HG03060 (cell line): ENCODE data around the gene GPR176.
"Not testable (repeated sequence)": the region's sequence is repeated elsewhere in the genome, so short reads cannot be mapped to it uniquely, and the experiment has no call there.

ENCODE experiments used
- ATAC-seq: cut with Tn5 transposase; IDR thresholded peaks from one replicate; pipeline ENCODE4 v1.9.1; 2021; ENCODE audit warnings: low read depth, moderate number of reproducible peaks; ENCODE audit not compliant: unreplicated experiment

The GPR176 gene

GRCh38 chr15:39817892-39818291 is 102.2 kb downstream of the GPR176 start:
- no peak for ATAC-seq

GRCh38 chr15:39814489-39814888 is 105.6 kb downstream of the GPR176 start:
- ATAC-seq = no peak

GRCh38 chr15:39812651-39813050 is 107.4 kb downstream of the GPR176 start:
- not testable (repeated sequence) for ATAC-seq

GRCh38 chr15:39808909-39809308 is 111.2 kb downstream of the GPR176 start:
- no peak for ATAC-seq

GRCh38 chr15:39807791-39808190 is 112.3 kb downstream of the GPR176 start:
- ATAC-seq = no peak

GRCh38 chr15:39804026-39804425 is 116.0 kb downstream of the GPR176 start:
- no peak for ATAC-seq

- no peak for ATAC-seq
These were observed 117.0 kb downstream of the GPR176 start for GRCh38 chr15:39803016-39803415.

- ATAC-seq = no peak
These were observed 118.3 kb downstream of the GPR176 start for GRCh38 chr15:39801641-39802309.

GRCh38 chr15:39799552-39800011 is 120.5 kb downstream of the GPR176 start:
- no peak for ATAC-seq

GRCh38 chr15:39798382-39798781 is 121.7 kb downstream of the GPR176 start:
- ATAC-seq = no peak

- ATAC-seq = no peak
These were observed 122.7 kb downstream of the GPR176 start for GRCh38 chr15:39797407-39797806.

GRCh38 chr15:39796601-39797000 is 123.5 kb downstream of the GPR176 start:
- ATAC-seq = no peak

GRCh38 chr15:39795486-39795885 is 124.6 kb downstream of the GPR176 start:
- no peak for ATAC-seq

GRCh38 chr15:39794954-39795353 is 125.1 kb downstream of the GPR176 start:
- no peak for ATAC-seq

- no peak for ATAC-seq
These were observed 126.1 kb downstream of the GPR176 start for GRCh38 chr15:39793923-39794322.

- no peak for ATAC-seq
These were observed 127.2 kb downstream of the GPR176 start for GRCh38 chr15:39792844-39793335.

- ATAC-seq = no peak
These were observed 127.8 kb downstream of the GPR176 start for GRCh38 chr15:39792025-39792843.

- no peak for ATAC-seq
These were observed 130.3 kb downstream of the GPR176 start for GRCh38 chr15:39789736-39790135.

GRCh38 chr15:39788800-39789565 is 131.1 kb downstream of the GPR176 start:
- ATAC-seq = no peak

GRCh38 chr15:39788108-39788507 is 132.0 kb downstream of the GPR176 start:
- no peak for ATAC-seq

- no peak for ATAC-seq
These were observed 132.6 kb downstream of the GPR176 start for GRCh38 chr15:39787479-39787878.
